Measurements from ENCODE around the gene PVALB. TPM values are rescaled to one million over a fixed set of nuclear protein-coding genes. Genes with fewer than 3 reads are reported as not detected.

The PVALB gene
- polyA plus RNA-seq, 1 of the 3 experiments (the other 2 are of a cell fraction), result not detected

DNA sequence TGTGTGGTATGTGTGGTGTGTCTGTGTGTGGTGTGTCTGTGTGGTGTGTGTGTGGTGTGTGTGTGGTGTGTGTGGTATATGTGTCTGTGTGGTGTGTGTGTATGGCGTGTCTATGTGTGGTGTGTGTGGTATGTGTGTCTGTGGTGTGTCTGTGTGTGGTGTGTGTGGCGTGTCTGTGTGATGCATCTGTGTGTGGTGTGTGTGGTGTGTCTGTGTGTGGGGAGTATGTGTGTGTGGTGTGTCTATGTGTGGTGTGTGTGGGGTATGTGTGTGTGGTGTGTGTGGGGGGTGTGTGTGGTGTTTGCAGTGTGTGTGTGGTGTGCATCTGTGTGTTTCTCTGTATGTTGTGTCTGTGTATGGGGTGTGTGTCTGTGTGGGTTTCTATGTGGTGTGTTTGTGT lies 7.8 kb upstream of the PVALB start (continued):
- TF ChIP-seq, protein P1, sequence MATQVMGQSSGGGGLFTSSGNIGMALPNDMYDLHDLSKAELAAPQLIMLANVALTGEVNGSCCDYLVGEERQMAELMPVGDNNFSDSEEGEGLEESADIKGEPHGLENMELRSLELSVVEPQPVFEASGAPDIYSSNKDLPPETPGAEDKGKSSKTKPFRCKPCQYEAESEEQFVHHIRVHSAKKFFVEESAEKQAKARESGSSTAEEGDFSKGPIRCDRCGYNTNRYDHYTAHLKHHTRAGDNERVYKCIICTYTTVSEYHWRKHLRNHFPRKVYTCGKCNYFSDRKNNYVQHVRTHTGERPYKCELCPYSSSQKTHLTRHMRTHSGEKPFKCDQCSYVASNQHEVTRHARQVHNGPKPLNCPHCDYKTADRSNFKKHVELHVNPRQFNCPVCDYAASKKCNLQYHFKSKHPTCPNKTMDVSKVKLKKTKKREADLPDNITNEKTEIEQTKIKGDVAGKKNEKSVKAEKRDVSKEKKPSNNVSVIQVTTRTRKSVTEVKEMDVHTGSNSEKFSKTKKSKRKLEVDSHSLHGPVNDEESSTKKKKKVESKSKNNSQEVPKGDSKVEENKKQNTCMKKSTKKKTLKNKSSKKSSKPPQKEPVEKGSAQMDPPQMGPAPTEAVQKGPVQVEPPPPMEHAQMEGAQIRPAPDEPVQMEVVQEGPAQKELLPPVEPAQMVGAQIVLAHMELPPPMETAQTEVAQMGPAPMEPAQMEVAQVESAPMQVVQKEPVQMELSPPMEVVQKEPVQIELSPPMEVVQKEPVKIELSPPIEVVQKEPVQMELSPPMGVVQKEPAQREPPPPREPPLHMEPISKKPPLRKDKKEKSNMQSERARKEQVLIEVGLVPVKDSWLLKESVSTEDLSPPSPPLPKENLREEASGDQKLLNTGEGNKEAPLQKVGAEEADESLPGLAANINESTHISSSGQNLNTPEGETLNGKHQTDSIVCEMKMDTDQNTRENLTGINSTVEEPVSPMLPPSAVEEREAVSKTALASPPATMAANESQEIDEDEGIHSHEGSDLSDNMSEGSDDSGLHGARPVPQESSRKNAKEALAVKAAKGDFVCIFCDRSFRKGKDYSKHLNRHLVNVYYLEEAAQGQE (IDR thresholded peaks at IDR 0.05; ENCODE audit: low read depth, low read length), result no peak
- TF ChIP-seq TCF12 (IDR thresholded peaks at IDR 0.05), result no peak

DNA sequence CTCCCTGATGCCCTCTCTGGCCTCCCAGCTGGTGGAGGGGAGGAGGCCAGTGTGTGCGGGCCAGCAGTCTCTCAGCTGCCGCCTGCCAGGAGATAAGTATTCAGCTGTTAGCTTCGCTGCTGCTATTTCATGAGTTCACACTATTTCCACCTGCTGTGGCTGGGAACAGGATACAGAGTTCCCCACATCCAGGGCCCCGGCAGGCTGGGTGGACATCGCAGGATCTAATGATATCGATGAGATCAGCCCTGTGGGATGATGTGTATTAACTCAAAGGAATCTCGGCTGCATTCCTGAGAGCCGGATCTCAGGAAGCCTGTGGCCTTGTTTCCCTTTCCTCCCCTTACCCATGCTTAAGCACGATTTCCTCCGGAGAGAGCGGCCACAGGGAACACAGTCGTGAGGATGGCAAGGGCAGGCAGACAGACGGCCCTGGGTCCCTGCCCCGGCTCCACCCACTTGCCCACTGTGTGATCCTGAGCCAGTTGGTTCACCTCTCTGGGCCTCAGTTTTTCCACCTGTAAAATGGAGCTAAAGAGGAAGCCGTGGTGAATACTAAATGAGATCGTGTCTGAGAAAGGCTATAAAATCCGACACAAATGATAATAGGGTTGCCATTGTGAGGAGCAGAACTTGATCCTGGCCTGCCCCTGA lies 6.5 kb upstream of the PVALB start:
- no peak overlapping the region for H2AFZ ChIP-seq (ENCODE audit: low read depth)
- H3K4me1 ChIP-seq (ENCODE audit: control insufficient read depth in 1 of 2, insufficient read depth in 2 of 2, low read depth in 1 of 2, low read length in 1 of 2), result no peaks in the 10 kb centered on the region
- no peaks in the 10 kb centered on the region for H3K79me2 ChIP-seq (ENCODE audit: insufficient read depth)
- H3K9me3 ChIP-seq, result no peaks in the 10 kb centered on the region
- no peak overlapping the region for H3K4me3 ChIP-seq (ENCODE audit: low read depth in 2 of 2, low read length in 1 of 2)
- H3K27me3 ChIP-seq (ENCODE audit: insufficient read depth), result peaks cover 19% of the 10 kb centered on the region
- no peaks in the 10 kb centered on the region for H3K9me2 ChIP-seq
- CTCF ChIA-PET, result interaction anchor here (1.1 to 1.8 kb wide), 2 partner anchors 8 to 33 kb away, joined by 3 to 14 read pairs; no protein-coding TSS in a partner anchor
- DNase-seq, result no peak
- H3K9ac ChIP-seq, result no peak overlapping the region
- TF ChIP-seq RCOR1 (IDR thresholded peaks at IDR 0.05; ENCODE audit: low read length) (no peak), TAF1 (IDR thresholded peaks at IDR 0.05; ENCODE audit: borderline replicate concordance, low read depth, low read length) (no peak), RAD21 (IDR thresholded peaks at IDR 0.05; ENCODE audit: low read length) (no peak), SIN3A (IDR thresholded peaks at IDR 0.05; ENCODE audit: borderline replicate concordance, low read depth, low read length) (no peak), TEAD4 (IDR thresholded peaks at IDR 0.05; ENCODE audit: borderline replicate concordance, insufficient read depth) (no peak), CHD2 (IDR thresholded peaks at IDR 0.05; ENCODE audit: low read length, partially characterized antibody) (no peak), POLR2AphosphoS5 (IDR thresholded peaks at IDR 0.05; ENCODE audit: low read depth, low read length) (no peak), RXRA (IDR thresholded peaks at IDR 0.05; ENCODE audit: borderline replicate concordance, low read depth) (no peak), FOXM1 (IDR thresholded peaks at IDR 0.05; ENCODE audit: low read depth) (no peak), TCF12 (IDR thresholded peaks at IDR 0.05) (no peak), NRF1 (IDR thresholded peaks at IDR 0.05; ENCODE audit: low read depth, low read length) (no peak), GABPA (IDR thresholded peaks at IDR 0.05; ENCODE audit: low read depth) (no peak), EP300 (IDR thresholded peaks at IDR 0.05; ENCODE audit: borderline replicate concordance in 1 of 2, low read depth in 1 of 2, low read length in 1 of 2) (no peak), FOXJ3 (CRISPR knock-in tag; IDR thresholded peaks at IDR 0.05) (no peak), MXI1 (IDR thresholded peaks at IDR 0.05; ENCODE audit: low read depth, low read length) (no peak)
- TF ChIP-seq, protein P2, sequence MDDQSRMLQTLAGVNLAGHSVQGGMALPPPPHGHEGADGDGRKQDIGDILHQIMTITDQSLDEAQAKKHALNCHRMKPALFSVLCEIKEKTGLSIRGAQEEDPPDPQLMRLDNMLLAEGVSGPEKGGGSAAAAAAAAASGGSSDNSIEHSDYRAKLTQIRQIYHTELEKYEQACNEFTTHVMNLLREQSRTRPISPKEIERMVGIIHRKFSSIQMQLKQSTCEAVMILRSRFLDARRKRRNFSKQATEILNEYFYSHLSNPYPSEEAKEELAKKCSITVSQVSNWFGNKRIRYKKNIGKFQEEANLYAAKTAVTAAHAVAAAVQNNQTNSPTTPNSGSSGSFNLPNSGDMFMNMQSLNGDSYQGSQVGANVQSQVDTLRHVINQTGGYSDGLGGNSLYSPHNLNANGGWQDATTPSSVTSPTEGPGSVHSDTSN (IDR thresholded peaks at IDR 0.05), result no peak
- TF ChIP-seq, protein P3, sequence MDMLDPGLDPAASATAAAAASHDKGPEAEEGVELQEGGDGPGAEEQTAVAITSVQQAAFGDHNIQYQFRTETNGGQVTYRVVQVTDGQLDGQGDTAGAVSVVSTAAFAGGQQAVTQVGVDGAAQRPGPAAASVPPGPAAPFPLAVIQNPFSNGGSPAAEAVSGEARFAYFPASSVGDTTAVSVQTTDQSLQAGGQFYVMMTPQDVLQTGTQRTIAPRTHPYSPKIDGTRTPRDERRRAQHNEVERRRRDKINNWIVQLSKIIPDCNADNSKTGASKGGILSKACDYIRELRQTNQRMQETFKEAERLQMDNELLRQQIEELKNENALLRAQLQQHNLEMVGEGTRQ (IDR thresholded peaks at IDR 0.05; ENCODE audit: borderline replicate concordance, low read depth, low read length), result no peak
- TF ChIP-seq, protein P1 (IDR thresholded peaks at IDR 0.05; ENCODE audit: low read depth, low read length), result no peak
- TF ChIP-seq, protein P4, sequence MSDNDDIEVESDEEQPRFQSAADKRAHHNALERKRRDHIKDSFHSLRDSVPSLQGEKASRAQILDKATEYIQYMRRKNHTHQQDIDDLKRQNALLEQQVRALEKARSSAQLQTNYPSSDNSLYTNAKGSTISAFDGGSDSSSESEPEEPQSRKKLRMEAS (IDR thresholded peaks at IDR 0.05; ENCODE audit: low read depth), result no peak
- POLR2A ChIA-PET, result no interaction called here
- no peak overlapping the region for H3K4me2 ChIP-seq
- 56% methylated on average over 17 of the region's 17 CpGs for WGBS (ENCODE audit: low lambda C conversion rate)
- no peak overlapping the region for H3K27ac ChIP-seq (ENCODE audit: low read depth in 2 of 2, low read length in 1 of 2)
- no peaks in the 10 kb centered on the region for H4K20me1 ChIP-seq (ENCODE audit: insufficient read depth)
- H3K36me3 ChIP-seq (replicated peaks in 1 of 2; ENCODE audit: control insufficient read depth in 1 of 2, insufficient read depth in 2 of 2, low read length in 1 of 2), result no peaks in the 10 kb centered on the region
- no peaks in the 10 kb centered on the region for H3F3A ChIP-seq (replicated peaks; ENCODE audit: insufficient read depth)

All from SK-N-SH (cell line).